ENCODE data around the gene HUS1B. TPM values are rescaled to one million over a fixed set of nuclear protein-coding genes. Genes with fewer than 3 reads are reported as not detected.

The HUS1B gene
- total RNA-seq, 2 donors from 2014 or later = 0.47 TPM; not detected in 1

DNA sequence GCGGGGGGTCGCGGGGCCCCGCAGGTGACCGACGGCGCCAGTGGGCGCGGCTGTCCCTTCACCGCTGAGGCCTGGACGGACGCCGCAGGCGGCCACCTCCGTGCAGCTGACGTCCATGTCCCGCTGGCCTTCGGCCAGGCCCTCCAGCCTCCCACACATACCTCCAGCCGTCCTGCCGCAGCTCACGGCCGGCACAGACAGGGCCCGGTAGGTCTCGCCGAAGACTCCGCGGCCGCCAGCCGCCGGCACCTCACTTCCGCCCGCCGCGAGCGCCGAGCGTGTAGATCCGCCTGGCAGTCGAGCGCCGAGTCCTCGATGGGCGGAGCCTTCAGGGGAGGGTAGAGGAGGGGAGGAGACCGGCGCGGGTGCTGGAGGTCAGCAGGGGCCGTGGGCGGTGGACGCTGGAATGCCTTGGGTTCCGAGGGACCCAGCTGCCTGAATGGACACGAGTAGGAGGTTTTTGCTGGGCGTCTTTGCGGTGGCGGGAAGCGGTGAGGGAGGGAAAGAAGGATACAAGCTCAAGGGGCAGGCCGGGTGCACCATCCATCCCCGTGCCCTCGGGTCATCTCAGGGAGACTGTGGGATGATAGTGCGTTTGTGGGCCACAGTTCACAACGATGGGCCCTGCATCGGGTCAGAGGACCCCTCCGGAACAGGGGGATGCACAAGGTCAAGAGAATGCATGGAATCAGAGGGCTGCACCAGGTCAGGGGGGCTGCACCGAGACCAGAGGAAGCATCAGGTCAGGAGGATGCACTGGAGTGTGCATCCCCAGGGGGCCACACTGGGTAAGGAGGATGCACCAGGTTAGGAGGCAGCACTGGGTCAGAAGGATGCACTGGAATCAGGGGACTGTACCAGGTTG lies 36.2 kb upstream of the HUS1B start, which contains the start of gene EXOC2:
EXOC2 (minus strand) TSS at position 282 of the 865 bp plus-strand sequence. CDS start 55,321 bp downstream, outside the sequence.
- Histone ChIP-seq H3K27me3 (no peaks in the 10 kb centered on the region), H3K27ac (peak within 1 kb of the TSS; percentile 74 to 76), H3K4me1 (peaks cover 0 to 23% of the 10 kb centered on the region in 2 donors), H3K9me3 (no peaks in the 10 kb centered on the region), H3K4me3 (peak within 1 kb of the TSS; percentile 90 to 96), H3K36me3 (peaks cover 1% of the 10 kb centered on the region)
- no peak for TF ChIP-seq CTCF (IDR thresholded peaks at IDR 0.05)
- DNase-seq (ENCODE audit: low spot score) = peak; percentile 77

GRCh38 chr6:692356-692851 lies 35.5 kb upstream of the HUS1B start:
- H3K4me3 ChIP-seq = peak overlapping the region; percentile 90 to 96
- peak overlapping the region; percentile 74 to 76 for H3K27ac ChIP-seq
- no peaks in the 10 kb centered on the region for H3K9me3 ChIP-seq
- no peak for TF ChIP-seq CTCF (IDR thresholded peaks at IDR 0.05)
- no peaks in the 10 kb centered on the region for H3K27me3 ChIP-seq
- H3K36me3 ChIP-seq = peaks cover 5% of the 10 kb centered on the region
- H3K4me1 ChIP-seq = peaks cover 0 to 23% of the 10 kb centered on the region in 2 donors
- DNase-seq (ENCODE audit: low spot score) = peak; percentile 59

DNA sequence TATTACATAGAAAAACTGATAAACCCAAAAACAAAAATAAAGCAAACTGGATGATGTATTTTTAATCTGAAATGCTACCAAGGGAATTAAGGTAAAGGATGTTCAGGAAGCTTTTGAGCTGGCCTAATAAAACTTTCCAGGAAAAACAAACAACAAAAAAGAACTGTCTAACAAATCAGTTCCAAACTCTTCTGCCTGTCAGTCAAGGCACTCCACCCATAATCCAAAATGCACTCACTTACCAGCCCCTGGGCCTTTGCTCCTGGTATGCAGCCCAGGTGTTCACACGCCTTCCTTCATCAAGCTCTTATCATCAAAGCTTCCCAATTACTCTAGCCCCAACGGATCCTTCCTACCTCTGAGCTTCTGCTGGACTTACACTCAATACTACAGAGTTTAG lies 32.3 kb upstream of the HUS1B start:
- Histone ChIP-seq H3K9me3 (no peaks in the 10 kb centered on the region), H3K27me3 (no peaks in the 10 kb centered on the region), H3K27ac (no peak overlapping the region), H3K36me3 (peaks cover 5% of the 10 kb centered on the region), H3K4me1 (peaks cover 0 to 27% of the 10 kb centered on the region in 2 donors), H3K4me3 (no peak overlapping the region)
- TF ChIP-seq CTCF (IDR thresholded peaks at IDR 0.05) = no peak
- no peak for DNase-seq (ENCODE audit: low spot score)

- Histone ChIP-seq H3K27ac (no peak overlapping the region), H3K27me3 (no peaks in the 10 kb centered on the region), H3K4me3 (no peak overlapping the region), H3K4me1 (peaks cover 0 to 20% of the 10 kb centered on the region in 2 donors), H3K9me3 (no peaks in the 10 kb centered on the region), H3K36me3 (peaks cover 5% of the 10 kb centered on the region)
- TF ChIP-seq CTCF (IDR thresholded peaks at IDR 0.05) = no peak
- DNase-seq (ENCODE audit: low spot score) = no peak
Measured at GRCh38 chr6:686497-686896, 29.6 kb upstream of the HUS1B start.

GRCh38 chr6:684831-685636 lies 28.1 kb upstream of the HUS1B start:
- H3K27me3 ChIP-seq = no peaks in the 10 kb centered on the region
- peaks cover 0 to 11% of the 10 kb centered on the region in 2 donors for H3K4me1 ChIP-seq
- H3K27ac ChIP-seq = no peak overlapping the region

More at GRCh38 chr6:684831-685636, 28.1 kb upstream of the HUS1B start:
- Histone ChIP-seq H3K9me3 (no peaks in the 10 kb centered on the region), H3K36me3 (peaks cover 5% of the 10 kb centered on the region), H3K4me3 (no peak overlapping the region)
- no peak for DNase-seq (ENCODE audit: low spot score)
- no peak for TF ChIP-seq CTCF (IDR thresholded peaks at IDR 0.05)

All from right atrium auricular region (tissue), 2 donors.